K562 (cell line): Measurements from ENCODE around the gene VWA7. TPM values are rescaled to one million over a fixed set of nuclear protein-coding genes. Genes with fewer than 3 reads are reported as not detected.

Experiments
- ARID1B ChIP-seq: fragments of 450-650 bp; IDR thresholded peaks from 2 replicates; pipeline ENCODE4 v1.6.1; 2016; ENCODE audit warnings: antibody characterized with exemption, mild to moderate bottlenecking, inconsistent platforms
- ARID2 ChIP-seq: fragments of 450-650 bp; IDR thresholded peaks from 2 replicates; pipeline ENCODE4 v1.6.1; 2017; ENCODE audit warnings: antibody characterized with exemption, mild to moderate bottlenecking
- ARNT ChIP-seq, 2 experiments: fragments of 450-650 bp; IDR thresholded peaks; 2 replicates each; pipeline ENCODE4 v1.6.1; 2016; ENCODE audit warnings: mild to moderate bottlenecking in 1 of 2
- CCNT2 ChIP-seq: IDR thresholded peaks from 2 replicates; pipeline ENCODE4 v1.6.1; 2011; ENCODE audit warnings: borderline replicate concordance, low read depth, mild to moderate bottlenecking, moderate library complexity, mixed read lengths, low read length; ENCODE audit not compliant: insufficient read length; ENCODE audit errors: extremely low read depth
- CHD4 ChIP-seq: fragments of 200-600 bp; sonication (generic); IDR thresholded peaks from 3 replicates; pipeline ENCODE4 v1.6.1; 2012; ENCODE audit warnings: low read depth, mild to moderate bottlenecking, mixed read lengths, low read length, inconsistent platforms; ENCODE audit not compliant: insufficient read depth, insufficient replicate concordance, poor library complexity, severe bottlenecking
- LARP7 ChIP-seq: fragments of 450-650 bp; IDR thresholded peaks from 2 replicates; pipeline ENCODE4 v1.6.1; 2016
- MGA ChIP-seq: fragments of 450-650 bp; IDR thresholded peaks from 2 replicates; pipeline ENCODE4 v1.6.1; 2016; ENCODE audit warnings: mild to moderate bottlenecking, moderate library complexity
- MTF1 ChIP-seq: fragments of 250-450 bp; sonication (Bioruptor Pico); IDR thresholded peaks from 2 replicates; pipeline ENCODE4 v1.9.0; 2021; ENCODE audit warnings: moderate library complexity, mild to moderate bottlenecking, inconsistent platforms, borderline replicate concordance
- POLR2G ChIP-seq: fragments of 200-400 bp; formaldehyde crosslinking; IDR thresholded peaks from 2 replicates; pipeline ENCODE4 v1.6.1; 2017; ENCODE audit warnings: low read depth, mild to moderate bottlenecking, antibody characterized with exemption, low read length, moderate library complexity
- PRPF4 ChIP-seq: fragments of 200-400 bp; formaldehyde crosslinking; IDR thresholded peaks from one replicate; pipeline ENCODE4 v1.6.1; 2017; ENCODE audit warnings: low read length, low read depth, mild to moderate bottlenecking; ENCODE audit not compliant: insufficient read depth, poor library complexity, severe bottlenecking
- SAFB2 ChIP-seq: fragments of 200-400 bp; formaldehyde crosslinking; IDR thresholded peaks from 2 replicates; pipeline ENCODE4 v1.6.1; 2018; ENCODE audit warnings: borderline replicate concordance, low read length, low read depth, moderate library complexity; ENCODE audit not compliant: severe bottlenecking
- ZNF12 ChIP-seq: sonication (generic); formaldehyde crosslinking; IDR thresholded peaks from 2 replicates; pipeline ENCODE4 v1.4.0; 2020; ENCODE audit warnings: mild to moderate bottlenecking, missing genetic modification reagents
- ZNF197 ChIP-seq: fragments of 200-800 bp; sonication (Bioruptor generic); IDR thresholded peaks from 2 replicates; pipeline ENCODE4 v1.6.1; 2016; ENCODE audit warnings: low read depth, missing genetic modification characterization, missing compliant biosample characterization
- polyA plus RNA-seq, 8 experiments: library from polyadenylated mRNA; depleted of rRNA in 4 of 8; stranded (reverse) in 5 of 8; unstranded in 3 of 8; fragments of >200 nt; fragmentation: Nextera tagmentation in 2 of 8; fragmentation: Illumina TruSeq in 1 of 8; extraction: Ambion mirVana in 2 of 8; extraction: Trizol in 1 of 8; gene quantifications; 2 replicates each; pipeline versions ENCODE4 v1.2.1 to v1.2.3, GENCODE V29; 2011 to 2014; ENCODE audit warnings: inconsistent platforms in 1 of 8, missing spikeins in 1 of 8
- total RNA-seq, 7 experiments: library from RNA; depleted of rRNA in 6 of 7; stranded (reverse); fragments of >200 nt in 6 of 7; fragmentation: Illumina TruSeq in 2 of 7; extraction: Trizol in 2 of 7; gene quantifications; 2 replicates each; pipeline versions ENCODE4 v1.2.1 to v1.2.3, GENCODE V29; 2011 to 2021; ENCODE audit warnings: low replicate concordance in 1 of 7
- TF ChIP-seq, protein P1 (sequence below): fragments of 450-650 bp; formaldehyde crosslinking; IDR thresholded peaks from 2 replicates; pipeline ENCODE4 v1.4.0; 2020; ENCODE audit warnings: mild to moderate bottlenecking, moderate library complexity

The VWA7 gene
- total and polyA plus RNA-seq, 9 of the 15 experiments (the other 6 are each of a cell fraction or from before 2014, with no cell fraction given): 0.18 to 2.9 (median 0.95) TPM

DNA sequence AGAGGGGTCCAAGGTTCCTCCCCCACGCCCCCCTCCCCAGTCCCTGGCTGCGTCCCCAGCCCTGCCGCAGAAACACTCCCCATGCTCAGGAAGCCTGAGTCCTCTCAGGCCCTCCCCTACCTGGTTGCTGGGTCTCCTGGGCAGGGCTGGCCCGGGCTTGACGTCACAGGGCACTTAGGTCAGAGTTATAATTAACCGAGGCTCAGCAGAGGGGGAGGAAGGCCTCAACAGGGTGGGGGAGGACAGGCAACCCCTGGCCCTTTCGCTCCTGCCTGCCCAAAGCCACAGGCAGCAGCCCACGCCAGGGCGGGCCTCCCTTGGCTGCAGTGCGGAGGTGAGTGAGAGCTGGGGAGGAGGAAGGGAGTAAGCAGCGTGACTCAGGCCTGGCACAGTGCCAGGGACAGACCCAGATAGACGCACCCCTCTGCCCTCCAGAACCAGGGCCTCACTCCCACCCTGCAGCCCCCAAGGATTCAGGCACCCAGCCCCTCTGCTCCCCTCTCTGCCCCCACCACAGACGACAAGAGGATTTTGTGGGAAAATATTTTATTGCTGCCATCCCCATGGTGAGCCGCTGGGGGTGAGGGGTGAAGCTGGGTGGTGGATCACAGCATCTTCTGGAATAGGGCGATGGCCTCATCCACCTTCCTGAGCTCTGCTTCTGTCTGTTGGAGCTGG, at the start of gene VWA7 (continued):
- TF ChIP-seq MGA (no peak), LARP7 (0 out of 2 replicates have a peak, but pooled peaks have one; percentile 50), ZNF197 (CRISPR knock-in tag) (peak; percentile 95), ARNT (IDR thresholded peaks at IDR 0.05) (peak in 1 of 2 experiments; percentile 89), CHD4 (peak; percentile 95), ARID1B (peak; percentile 95), CCNT2 (peak; percentile 98), ARID2 (no peak), MTF1 (CRISPR knock-in tag) (no peak), ZNF12 (CRISPR knock-in tag) (no peak), POLR2G (peak; percentile 84), SAFB2 (no peak), PRPF4 (no peak)
- TF ChIP-seq, protein P1, sequence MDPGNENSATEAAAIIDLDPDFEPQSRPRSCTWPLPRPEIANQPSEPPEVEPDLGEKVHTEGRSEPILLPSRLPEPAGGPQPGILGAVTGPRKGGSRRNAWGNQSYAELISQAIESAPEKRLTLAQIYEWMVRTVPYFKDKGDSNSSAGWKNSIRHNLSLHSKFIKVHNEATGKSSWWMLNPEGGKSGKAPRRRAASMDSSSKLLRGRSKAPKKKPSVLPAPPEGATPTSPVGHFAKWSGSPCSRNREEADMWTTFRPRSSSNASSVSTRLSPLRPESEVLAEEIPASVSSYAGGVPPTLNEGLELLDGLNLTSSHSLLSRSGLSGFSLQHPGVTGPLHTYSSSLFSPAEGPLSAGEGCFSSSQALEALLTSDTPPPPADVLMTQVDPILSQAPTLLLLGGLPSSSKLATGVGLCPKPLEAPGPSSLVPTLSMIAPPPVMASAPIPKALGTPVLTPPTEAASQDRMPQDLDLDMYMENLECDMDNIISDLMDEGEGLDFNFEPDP (CRISPR knock-in tag): peak; percentile 44; the same call in 1 of the 2 replicates
